Activated CD4-positive, alpha-beta T cell treated with anti-CD3 and anti-CD28 coated beads, Interleukin-2, amount 50 U/mL, for 4 hours (primary cell): ENCODE data around the gene EPHA4.

ENCODE experiments used
- DNase-seq, 2 experiments: peaks; one replicate each; pipeline ENCODE4 v3.0.0-alpha.2; 2020

The EPHA4 gene

DNA sequence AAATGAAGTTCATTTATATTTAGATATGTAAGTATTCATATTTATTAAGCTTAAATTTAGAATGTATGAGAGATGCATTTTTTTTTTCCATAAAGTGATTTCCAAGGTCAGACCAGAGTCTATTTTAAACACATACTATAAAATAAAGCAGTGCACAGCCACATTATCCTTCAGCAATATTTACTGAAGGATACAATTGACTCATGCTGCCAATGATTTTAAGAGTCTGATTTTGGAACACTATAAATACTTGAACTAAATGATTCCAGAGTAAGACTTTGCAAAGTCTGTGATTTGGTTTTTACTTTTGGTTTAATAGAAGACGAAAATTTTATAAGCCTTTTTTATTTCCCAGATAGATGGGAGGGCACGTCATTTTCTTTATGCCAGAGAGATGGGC is 107.1 kb downstream of the EPHA4 start:
- DNase-seq = no peak

DNA sequence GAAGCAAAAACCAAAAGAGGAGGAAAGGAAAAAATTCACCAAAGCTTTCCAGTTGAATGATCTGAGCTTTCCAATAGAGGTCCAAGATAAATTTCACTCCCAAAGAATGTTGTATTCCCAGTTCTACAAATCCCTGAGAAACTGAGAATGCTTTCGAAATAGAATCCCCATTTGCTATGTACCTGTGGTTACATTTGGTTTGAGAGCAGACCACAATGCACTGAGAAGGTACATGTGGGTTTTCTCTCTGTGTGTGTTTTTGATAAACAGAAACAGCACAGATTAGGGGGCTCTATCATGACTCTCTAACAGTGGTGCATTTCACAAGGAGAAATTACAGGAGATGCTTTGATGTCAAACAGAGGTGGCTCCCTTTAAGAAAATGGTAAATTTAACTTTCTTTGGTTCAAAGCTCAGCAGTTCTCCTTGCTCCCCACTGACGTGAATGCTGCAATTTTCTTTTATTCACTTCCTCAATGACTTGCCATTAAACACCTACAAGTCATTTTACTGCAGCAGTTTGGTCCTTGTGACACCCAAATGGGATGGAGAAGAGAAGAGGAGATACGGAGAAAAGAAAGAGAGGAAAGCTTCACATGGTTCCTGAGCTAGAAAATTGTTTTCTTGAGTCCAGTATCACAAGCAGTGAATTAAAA is 108.7 kb downstream of the EPHA4 start:
- no peak for DNase-seq

DNA sequence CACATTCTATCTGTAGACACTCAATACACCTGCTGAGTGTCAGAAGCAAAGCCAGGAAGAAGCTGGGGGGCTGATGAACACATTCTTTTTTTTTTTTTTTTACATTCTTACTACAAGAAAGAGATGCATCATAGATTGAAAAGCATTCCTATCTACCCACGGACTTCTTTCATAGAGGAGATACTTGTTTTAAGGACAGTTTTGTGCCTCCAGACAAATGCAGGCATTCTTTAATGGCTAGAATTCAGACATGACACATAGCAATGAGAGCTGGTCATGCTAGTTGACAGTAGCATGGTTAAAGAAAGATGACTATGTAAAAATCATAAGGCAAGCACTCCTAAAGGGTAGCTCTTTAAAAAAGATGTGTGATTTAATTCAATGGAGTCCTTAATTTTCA is 110.2 kb downstream of the EPHA4 start:
- DNase-seq = no peak

DNA sequence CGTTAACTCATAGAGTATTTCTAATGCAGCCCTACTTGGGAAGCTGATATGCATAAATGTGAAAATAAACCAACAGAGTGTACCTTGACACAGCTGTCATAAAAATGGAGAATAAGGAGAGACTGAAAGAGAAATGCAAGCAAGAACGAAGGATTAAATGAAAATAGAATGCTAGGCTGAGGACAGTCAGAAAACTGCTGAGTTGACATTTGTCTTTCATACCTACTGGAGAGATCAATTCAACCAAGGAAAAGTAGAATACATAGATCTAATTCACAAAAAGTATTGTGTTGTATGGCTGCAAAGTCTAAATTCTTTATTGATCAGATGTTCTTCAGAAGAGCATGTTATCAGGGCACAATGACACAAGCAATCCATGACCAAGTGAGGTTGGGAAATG is 112.0 kb downstream of the EPHA4 start:
- DNase-seq = no peak

DNA sequence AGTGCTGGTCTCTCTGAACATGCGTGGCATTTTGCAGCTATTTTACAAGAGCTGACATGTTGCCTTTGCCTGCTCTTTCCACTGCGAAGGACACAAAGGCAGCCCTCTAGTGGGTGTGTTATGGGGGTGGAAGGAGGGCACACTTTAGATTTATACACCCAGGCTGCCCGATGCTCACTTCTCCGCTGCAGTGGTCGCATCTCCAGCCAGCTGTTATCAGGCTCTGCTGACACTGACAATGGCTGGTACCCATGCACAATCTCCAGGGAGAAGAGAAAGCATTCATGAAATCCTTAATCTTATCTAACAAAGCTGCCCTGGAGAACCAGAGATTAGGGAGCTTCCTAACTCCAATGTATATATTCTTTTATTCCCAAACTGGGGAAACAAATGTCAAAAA is 113.5 kb downstream of the EPHA4 start:
- no peak for DNase-seq

DNA sequence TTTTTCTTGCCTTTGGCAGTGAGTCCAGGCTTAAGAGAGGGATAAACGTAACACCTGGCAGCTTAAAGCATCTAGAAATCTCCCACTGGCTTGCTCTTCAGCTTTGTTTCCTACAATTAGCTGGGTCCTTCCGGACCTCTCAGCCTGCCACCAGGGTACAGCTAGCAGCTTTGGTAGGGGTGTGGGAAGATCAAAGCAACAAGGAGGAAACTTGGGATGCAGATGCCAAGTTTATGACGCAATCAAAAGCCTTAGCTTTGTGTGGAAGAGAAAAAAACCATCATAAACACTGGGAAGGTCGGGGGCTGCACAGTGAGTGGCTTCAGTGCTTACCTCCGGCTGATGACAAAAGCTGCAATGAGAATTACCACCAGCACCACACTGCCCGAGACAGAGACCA is 116.9 kb downstream of the EPHA4 start:
- DNase-seq = no peak

DNA sequence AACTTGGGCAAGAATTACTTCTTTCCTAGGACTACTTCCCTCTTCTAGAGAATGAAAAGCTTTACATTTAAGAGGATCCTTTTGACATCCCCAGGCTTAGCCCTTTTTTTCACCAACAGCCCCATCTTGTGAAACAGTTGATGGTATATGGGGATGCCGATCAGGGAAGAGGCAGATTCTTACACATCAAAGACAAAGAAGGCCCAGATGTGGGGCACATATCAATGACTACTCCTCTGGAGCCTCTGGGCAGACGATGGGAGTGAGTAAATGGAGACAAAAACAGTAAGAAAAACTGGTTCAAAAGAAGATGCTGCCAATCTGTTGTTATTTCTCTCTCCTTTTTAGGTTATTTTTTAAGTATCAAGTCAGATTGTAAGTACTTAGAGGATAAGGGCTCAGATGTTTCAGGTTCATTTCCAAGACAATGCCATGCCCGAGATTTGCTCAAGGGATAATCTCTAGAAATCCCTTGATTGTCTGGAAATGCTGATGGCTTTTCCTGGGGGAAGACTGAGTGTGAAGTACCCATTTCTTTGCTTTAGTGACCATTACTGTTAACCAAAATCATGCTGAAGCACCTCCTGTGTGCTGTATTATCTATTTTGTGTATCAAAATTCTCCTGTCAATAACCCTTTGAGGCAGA is 117.5 kb downstream of the EPHA4 start:
- no peak for DNase-seq

DNA sequence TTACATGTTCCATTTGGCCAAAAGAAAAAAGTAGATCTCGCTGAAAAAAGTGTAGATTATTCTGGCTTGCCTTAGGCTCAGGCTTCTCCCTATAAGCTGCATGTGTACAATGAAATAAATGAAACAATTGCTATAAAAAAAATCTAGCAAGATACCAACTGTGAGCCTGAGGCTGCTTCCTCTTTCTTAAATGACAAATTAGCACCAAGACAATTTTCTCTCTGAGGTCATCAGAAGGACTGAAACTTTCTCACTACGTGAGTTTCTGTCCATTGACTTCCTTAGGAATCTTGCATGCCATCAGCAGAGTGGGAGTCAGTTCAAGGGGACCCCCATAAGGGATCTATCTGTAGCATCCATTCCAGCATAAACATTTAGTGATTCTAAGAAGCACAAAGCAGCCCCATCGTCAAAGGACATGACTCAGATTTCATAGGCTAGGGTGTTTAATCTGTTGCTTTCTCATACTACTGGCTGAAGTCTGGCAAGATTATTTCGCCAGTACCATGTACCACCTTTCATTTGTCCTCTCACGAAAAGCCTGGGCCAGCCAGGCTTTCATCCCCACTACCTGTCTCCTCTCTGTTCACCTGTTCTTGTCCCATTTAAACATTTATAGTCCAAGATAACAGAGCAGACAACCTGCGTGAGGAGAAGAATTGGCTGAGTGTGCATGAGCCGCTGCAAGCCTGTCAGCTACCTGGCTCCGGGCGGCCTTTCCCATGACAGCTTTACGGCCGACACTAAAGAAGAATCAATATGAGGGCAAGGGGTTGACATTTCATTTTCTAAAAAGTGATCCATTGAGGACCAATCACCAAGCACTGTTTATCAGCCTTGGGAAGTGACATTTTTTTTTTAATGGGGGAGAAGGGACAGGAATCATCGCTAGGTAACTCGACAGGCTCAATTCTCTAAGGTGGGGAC is 120.0 kb downstream of the EPHA4 start:
- DNase-seq = no peak

DNA sequence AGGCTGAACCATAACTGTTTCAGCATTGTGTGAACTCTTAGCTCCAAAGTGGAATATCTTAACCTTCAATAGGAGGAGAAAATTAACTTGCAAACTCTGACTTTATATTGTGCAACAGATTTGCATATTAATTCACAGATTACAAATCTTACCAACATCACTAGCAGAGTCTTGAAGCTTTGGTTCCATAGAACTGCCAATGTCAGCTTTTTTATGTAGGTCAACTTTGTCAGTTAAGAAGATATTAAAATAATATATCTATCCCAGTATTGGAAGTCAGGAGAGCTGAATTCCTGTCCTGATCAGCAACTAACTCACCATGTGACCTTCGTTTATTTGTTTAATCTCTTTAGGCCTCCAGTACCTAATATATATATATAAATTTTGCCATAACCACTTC is 121.8 kb downstream of the EPHA4 start:
- DNase-seq = no peak

DNA sequence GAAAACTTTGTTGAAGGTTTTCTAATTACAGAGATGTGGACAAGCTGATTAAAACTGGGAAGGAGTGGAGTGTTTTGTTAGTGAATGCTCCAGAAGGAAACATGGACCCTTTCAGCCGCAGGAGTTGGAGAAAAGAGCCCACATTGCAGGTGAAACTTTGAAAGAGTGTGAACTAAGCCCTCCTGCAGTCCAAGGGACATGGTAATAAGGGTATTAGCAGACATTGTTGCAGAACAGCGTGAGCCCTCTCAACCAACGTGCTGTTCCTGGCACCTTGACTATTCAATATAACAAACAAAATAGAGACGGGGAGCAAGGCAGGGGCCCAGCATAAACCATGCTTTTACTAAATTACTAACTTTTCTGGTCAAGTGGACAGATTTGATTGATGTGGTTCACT is 122.7 kb downstream of the EPHA4 start:
- no peak for DNase-seq

DNA sequence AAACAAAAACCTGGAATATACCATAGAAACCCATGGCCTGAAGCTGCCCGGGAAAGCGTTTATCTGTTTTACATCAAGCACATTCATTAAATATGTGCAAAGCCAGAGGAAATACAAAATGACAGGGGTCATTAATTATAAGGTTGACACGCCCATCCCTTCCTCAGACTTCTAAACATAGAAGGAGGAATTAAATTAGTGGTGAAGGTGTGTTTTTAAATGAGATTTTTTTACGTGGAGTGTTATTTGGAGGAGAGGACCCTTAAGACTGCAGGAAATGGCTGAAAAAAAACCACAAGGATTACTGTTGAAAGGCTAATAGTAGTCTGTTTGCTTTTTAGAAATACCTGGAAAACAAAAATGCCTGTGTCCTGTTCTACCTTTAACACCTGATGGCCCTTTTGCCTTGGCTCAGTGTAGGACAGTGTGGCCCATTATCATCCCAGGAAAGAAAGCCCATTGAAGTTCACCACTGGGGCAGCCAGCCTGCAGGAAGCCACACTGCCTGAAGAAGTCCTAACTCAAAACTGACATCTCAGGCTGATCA is 123.2 kb downstream of the EPHA4 start:
- DNase-seq = no peak

DNA sequence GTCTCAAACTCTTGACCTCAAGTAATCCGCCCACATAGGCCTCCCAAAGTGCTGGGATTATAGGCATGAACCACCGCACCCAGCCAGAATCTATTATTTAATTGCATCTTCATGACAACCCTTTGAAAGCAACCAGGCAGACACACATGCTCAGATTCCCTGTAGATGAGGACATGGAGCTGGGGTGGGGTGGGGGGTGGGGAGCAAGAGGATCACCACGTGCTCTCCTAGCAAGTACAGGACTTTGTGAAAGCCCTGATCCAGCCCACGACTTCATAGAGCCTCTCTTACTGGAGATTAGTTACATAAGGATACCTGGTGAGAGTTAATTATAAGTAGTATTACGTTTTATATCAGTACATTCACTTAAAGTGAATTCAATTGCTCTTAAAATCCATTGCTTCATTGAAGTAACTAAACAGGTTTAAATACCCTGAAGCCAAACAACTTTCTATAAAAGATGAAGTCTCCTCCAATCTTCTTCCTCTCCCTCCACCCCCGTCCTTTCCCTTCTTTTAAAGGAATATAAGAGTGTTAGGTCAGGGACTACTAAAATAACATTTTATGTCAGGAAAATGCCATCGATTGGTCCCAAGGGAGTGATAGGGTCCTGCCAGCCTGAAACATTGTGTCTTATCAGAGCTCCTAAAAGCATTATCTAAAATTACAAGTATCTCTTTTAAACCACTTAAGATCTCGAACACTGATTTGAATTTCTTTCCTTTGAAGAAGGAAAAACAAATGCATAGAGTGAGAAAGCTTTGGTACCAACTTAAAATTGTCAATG is 123.9 kb downstream of the EPHA4 start:
- no peak for DNase-seq

DNA sequence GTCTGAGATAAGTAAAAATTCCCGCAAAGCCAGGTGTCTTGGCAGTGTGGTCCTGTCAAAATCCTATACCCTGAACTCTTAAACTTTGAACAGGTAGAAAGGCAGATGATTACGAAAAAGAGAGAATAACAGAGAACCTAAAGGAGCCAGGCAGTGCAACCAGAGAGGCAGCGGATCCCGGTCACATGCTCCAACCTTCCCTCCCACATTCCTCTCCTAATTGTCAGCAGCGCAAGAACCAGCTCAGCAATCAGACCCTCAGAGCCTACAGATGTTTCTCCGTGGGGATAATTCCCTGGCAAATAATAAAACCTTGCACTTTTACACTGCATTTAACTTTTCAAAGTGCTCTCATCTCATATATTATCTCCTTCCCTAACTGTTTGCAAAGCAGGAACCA is 124.8 kb downstream of the EPHA4 start:
- DNase-seq = no peak

DNA sequence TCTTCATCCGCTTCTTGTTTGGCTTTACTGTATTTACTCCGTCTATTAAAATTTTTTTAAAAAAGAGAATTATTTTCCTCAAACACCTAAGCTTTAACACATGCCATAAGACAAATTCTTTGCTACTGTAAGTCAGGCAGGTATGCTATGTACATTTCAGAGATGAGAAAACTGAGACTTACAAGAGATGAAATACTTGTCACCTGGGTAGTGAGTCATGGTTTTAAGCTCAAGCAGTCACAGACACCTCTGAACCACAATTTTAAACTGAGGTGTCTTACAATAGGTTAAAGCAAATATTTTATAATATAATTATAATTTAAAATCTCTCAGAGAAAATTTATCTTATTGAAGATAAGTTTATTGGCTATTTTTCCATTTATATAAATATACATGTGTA is 126.0 kb downstream of the EPHA4 start:
- DNase-seq = no peak

DNA sequence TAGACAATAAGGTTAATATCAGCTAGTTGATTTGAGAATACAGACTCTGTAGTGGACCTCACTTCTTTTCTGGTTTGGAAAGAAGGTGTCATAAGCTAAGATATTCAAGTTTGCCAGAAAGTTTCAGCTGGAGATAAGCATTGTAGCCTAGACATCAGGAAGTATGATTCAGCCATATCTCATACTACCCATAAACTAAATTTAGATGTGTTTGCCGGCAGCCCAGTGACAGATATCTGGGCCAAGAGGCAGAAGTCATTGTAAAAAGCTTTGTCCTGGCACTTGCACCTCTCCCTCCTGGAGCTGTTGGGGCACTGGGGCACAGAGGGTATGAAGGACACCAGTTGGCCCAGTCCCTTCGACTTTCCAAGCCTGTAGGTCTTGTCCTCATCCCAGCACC is 128.0 kb downstream of the EPHA4 start:
- no peak for DNase-seq

DNA sequence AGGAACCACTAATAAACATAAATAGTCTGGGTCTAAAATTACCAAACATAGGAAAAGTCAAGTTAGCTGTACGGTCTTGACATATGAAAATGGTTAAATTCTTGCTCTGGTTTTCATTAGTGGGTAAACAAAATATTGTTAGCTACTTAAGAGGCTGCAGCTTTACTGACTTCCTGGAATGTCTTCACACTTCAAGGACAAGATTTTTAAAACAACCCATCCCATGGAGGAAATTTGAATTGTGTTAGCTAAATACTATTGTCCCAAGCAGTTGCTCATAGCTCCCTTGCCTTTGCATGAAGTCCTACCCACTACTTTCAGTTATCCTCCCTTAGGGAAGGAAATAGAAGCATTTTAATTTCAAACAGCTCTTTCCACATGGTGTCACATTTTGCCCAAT is 128.5 kb downstream of the EPHA4 start:
- no peak for DNase-seq

DNA sequence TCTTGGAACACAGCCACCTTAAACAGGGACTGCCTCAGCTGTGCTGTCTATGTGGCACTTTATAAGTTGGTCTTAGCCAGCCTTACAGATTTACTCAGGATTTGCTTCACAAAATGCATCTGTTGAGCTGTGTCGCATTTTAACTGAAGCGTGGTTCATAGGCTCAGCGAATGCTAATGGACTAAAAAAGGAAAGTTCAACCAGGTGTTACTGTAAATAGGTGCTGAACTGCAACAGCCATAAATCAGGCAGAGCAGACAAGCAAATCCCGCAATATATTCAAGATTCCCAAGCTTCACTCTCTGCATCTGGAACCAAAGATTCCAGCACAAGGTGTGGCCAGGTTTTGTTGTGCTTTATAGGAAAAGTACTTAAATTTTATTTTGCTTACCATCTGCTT is 130.0 kb downstream of the EPHA4 start:
- DNase-seq = no peak

DNA sequence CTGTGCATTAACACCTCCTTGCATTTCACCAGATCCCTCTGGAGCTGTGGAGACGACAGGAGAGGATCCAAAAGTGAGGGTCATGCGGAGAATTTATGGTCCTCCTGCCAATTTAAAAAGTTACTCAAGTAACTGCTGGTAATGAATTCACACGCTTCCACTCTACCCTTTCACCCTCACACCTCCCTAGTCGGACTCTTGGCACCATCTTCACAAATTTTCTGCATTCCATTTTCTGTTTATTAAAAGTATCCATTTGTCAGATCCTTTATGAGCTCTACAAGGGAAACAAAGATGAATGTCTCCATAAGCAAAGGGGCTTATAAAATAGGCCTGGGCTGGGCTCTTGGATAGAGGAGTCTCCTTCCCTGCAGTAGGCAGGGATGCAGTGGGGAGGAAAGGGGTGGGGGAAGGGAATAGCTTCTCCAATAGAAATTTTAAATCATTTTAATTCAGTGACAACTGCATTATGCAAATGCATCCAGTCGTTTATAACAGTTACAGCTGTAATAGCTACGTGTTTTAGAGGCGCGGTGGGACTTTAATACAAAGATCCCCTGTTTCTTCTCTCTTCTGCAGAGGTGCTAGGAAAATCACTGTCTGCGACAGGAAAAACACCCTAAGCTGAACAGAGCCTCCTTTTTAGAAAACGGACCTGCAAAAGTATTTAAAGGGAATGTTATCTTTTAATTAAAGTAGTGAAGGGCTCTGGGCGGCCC is 132.2 kb downstream of the EPHA4 start:
- DNase-seq = no peak

DNA sequence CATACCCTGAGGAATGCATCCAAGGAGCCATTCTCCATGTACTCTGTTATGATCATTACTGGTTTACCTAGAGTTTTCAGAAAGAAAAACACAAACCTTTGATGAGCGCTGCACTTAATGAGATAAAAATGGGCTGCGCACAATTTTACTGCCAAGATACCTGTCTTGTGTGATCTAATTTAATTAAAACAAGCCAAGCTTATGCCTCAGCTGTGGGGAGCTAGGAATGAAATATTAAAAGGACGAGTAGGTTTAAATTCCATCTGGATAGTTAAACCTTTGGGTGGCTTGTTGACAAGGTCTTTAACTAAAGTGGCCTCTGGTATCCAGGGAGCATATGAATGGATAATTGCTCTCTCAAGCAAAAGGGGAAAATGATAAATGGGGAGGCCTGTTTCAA is 135.0 kb downstream of the EPHA4 start:
- DNase-seq = no peak

DNA sequence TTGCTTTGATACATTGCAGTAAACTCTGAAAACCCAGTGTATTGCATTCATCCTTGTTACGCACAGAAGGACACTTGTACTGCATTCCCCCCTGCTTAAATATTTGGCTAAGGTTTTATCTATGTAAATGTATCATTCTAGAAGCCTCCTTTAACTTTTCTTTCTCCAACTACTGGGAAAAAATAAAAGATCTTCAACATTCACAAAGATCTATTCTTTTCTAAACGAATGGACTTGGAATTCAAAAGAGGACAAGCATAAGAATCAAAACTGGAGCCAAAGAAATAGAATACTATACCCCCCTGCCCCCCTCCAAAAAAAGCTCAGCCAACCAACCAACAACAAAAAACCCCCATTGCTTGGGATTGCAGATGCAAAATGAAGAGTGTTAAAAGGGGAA is 136.9 kb downstream of the EPHA4 start:
- no peak for DNase-seq

DNA sequence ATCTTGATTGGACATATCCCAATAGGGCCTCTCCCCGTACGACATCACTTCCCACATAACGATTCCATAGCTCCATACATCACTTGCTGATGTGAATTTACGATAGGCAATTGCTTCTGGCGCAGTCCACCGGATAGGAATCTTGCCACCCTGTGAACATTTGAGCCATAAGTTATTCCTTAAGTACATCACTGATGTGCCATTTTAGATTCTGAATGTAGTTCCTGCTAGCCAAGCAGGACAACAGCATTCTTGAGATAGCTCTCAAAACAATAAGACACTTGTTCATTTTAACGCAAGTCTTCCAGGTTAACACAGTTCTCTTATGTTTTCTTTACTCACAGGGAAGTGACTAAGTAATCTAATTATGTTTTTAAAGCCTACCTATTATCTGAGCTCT is 138.0 kb downstream of the EPHA4 start:
- DNase-seq = no peak

DNA sequence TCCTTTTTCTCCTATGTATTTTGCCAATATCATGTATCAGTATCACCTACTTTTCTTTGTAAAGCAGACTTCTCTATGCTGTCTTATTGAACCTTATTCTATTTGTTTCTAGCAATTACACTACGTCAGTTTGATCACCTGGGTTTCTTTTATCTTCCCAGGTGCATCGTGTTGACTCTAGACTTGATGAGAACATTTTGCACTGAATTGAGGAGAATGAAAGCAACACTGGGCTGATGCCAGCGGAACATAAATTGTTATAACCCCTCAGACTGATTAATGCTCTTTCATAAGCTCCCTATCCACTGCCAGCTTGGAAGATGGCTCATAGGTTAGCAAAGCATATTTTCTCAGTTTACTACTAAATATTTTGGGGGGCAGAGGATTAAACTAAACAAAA is 140.6 kb downstream of the EPHA4 start:
- no peak for DNase-seq
